HL-60 (cell line): ENCODE measurements around the gene VIPR2.

Source experiments
- DNase-seq, 2 experiments: peaks; one replicate each; pipeline ENCODE4 v3.0.0-alpha.2; 2010 to 2020; ENCODE audit warnings: low read depth in 1 of 2, low spot score in 1 of 2
- H3K27ac ChIP-seq: fragments of 250-450 bp; sonication (Bioruptor Pico); replicated peaks from 2 replicates; pipeline ENCODE4 v1.5.1; 2020; ENCODE audit warnings: mild to moderate bottlenecking, moderate library complexity
- H3K27me3 ChIP-seq: fragments of 250-450 bp; sonication (Bioruptor Pico); 2 replicates; pipeline ENCODE4 v1.5.1; 2021; ENCODE audit warnings: mild to moderate bottlenecking, moderate library complexity; ENCODE audit not compliant: insufficient read depth, poor library complexity, severe bottlenecking
- H3K4me3 ChIP-seq: replicated peaks from 2 replicates; pipeline ENCODE4 v1.5.1; 2011; ENCODE audit warnings: mild to moderate bottlenecking, control low read depth, low read length; ENCODE audit not compliant: insufficient read depth
- CTCF ChIP-seq: IDR thresholded peaks from one replicate; pipeline ENCODE4 v1.5.1; 2011; ENCODE audit warnings: low read length, control low read depth, inconsistent platforms; ENCODE audit not compliant: insufficient read depth
- GABPA ChIP-seq: IDR thresholded peaks from 2 replicates; pipeline ENCODE4 v1.6.1; 2012; ENCODE audit warnings: low read depth
- POLR2AphosphoS5 ChIP-seq: IDR thresholded peaks from 2 replicates; pipeline ENCODE4 v1.6.1; 2012; ENCODE audit warnings: low read depth
- REST ChIP-seq: IDR thresholded peaks from 2 replicates; pipeline ENCODE4 v1.6.1; 2012; ENCODE audit warnings: low read depth; ENCODE audit not compliant: insufficient replicate concordance
- SPI1 ChIP-seq: IDR thresholded peaks from 2 replicates; pipeline ENCODE4 v1.6.1; 2012; ENCODE audit warnings: low read depth, mild to moderate bottlenecking, borderline replicate concordance

The VIPR2 gene

GRCh38 chr7:159143780-159144757, 598 bp downstream of the VIPR2 start:
- TF ChIP-seq POLR2AphosphoS5 (no peak), SPI1 (no peak), REST (no peak), GABPA (no peak), CTCF (no peak)
- Histone ChIP-seq H3K27me3 (peaks cover 37% of the 10 kb centered on the region), H3K4me3 (no peak overlapping the region), H3K27ac (no peak overlapping the region)
- DNase-seq = no peak

GRCh38 chr7:159142730-159143129, 1.9 kb downstream of the VIPR2 start:
- DNase-seq = no peak
- Histone ChIP-seq H3K4me3 (no peak overlapping the region), H3K27ac (no peak overlapping the region), H3K27me3 (peaks cover 37% of the 10 kb centered on the region)
- TF ChIP-seq GABPA (no peak), REST (no peak), POLR2AphosphoS5 (no peak), CTCF (no peak)

- Histone ChIP-seq H3K27me3 (peaks cover 37% of the 10 kb centered on the region), H3K27ac (no peak overlapping the region), H3K4me3 (no peak overlapping the region)
- TF ChIP-seq REST (no peak), SPI1 (no peak), POLR2AphosphoS5 (no peak), CTCF (no peak), GABPA (no peak)
- DNase-seq = no peak
Measured at GRCh38 chr7:159142199-159142598, 2.5 kb downstream of the VIPR2 start.
